NT2/D1 (cell line): ENCODE results near the gene MRPS22.
"Not testable (repeated sequence)": the region's sequence is repeated elsewhere in the genome, so short reads cannot be mapped to it uniquely, and the experiment has no call there.

Experiments
- DNase-seq: peaks from one replicate; pipeline ENCODE4 v3.0.0-alpha.2; 2011; ENCODE audit warnings: low read depth, low spot score
- H3K27me3 ChIP-seq: 2 replicates; pipeline ENCODE4 v1.6.0; 2011; ENCODE audit warnings: mild to moderate bottlenecking; ENCODE audit not compliant: insufficient read length, insufficient read depth
- H3K36me3 ChIP-seq: 2 replicates; pipeline ENCODE4 v1.6.1; 2011; ENCODE audit warnings: mild to moderate bottlenecking, low read length, mixed read lengths; ENCODE audit not compliant: insufficient read depth, insufficient read length
- H3K4me1 ChIP-seq: 2 replicates; pipeline ENCODE4 v1.5.1; 2011; ENCODE audit not compliant: insufficient read depth, insufficient read length
- H3K4me3 ChIP-seq: 2 replicates; pipeline ENCODE4 v1.5.1; 2011; ENCODE audit warnings: low read depth; ENCODE audit not compliant: insufficient read length
- H3K9ac ChIP-seq: 2 replicates; pipeline ENCODE4 v1.6.0; 2011; ENCODE audit warnings: low read depth; ENCODE audit not compliant: insufficient read length
- H3K9me3 ChIP-seq: 2 replicates; pipeline ENCODE4 v1.5.1; 2011; ENCODE audit warnings: mild to moderate bottlenecking, low read length; ENCODE audit not compliant: insufficient read depth
- SUZ12 ChIP-seq: IDR thresholded peaks from 2 replicates; pipeline ENCODE4 v1.6.1; 2011; ENCODE audit not compliant: insufficient read length, insufficient read depth; ENCODE audit errors: extremely low read depth
- YY1 ChIP-seq: IDR thresholded peaks from 2 replicates; pipeline ENCODE4 v1.6.1; 2011; ENCODE audit not compliant: insufficient read length, insufficient read depth
- ZNF274 ChIP-seq: IDR thresholded peaks from 2 replicates; pipeline ENCODE4 v1.6.1; 2011; ENCODE audit warnings: mild to moderate bottlenecking, low read depth, low read length

The MRPS22 gene

DNA sequence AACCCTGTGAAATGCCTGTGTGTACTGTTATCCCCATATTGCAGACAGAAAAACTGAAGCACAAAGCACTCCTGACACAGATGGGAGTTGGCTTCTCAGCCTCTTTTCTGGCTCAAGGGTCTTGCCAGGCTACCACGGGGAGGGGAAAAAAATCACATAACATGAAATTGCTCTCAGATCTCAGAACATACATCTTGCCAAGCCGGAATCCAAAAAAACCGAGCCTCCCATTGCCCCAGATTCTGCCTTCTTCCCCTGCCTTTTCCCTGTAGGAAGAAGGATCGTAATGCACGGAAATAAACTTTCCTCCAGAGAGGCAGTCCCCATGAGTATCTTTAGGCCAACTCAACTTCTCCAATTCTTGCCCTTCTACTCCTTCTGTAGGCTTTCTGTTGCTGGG lies 16.6 kb upstream of the MRPS22 start:
- no peak overlapping the region for H3K9ac ChIP-seq
- no peak for DNase-seq
- no peak overlapping the region for H3K4me3 ChIP-seq
- H3K4me1 ChIP-seq, result peaks cover 2% of the 10 kb centered on the region
- no peak for TF ChIP-seq YY1
- no peak for TF ChIP-seq ZNF274
- no peak for TF ChIP-seq SUZ12
- no peaks in the 10 kb centered on the region for H3K9me3 ChIP-seq
- no peaks in the 10 kb centered on the region for H3K36me3 ChIP-seq
- peaks cover 35% of the 10 kb centered on the region for H3K27me3 ChIP-seq

DNA sequence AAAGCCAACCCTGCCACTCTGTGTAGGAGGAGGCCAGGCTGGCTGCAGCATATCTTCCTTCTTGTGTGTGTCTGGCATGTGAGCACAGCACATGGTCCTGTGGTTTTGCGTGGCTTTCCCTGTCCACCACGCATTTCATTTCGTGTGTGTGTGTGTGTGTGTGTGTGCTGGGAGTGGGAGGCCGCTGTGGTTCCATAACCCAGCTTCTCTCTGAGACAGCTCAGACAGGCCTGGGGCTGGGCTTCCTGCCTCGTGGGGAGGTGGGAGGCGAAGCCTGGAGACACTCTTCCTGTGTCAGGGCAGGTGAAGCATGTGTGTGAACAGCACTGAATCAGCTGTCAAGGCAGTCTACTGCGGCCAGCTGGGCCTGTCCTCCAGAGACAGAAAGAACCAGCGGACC lies 16.0 kb upstream of the MRPS22 start:
- Histone ChIP-seq H3K27me3 (peaks cover 35% of the 10 kb centered on the region), H3K9ac (no peak overlapping the region), H3K9me3 (no peaks in the 10 kb centered on the region), H3K4me3 (no peak overlapping the region), H3K36me3 (no peaks in the 10 kb centered on the region), H3K4me1 (peaks cover 2% of the 10 kb centered on the region)
- no peak for TF ChIP-seq ZNF274
- no peak for TF ChIP-seq SUZ12
- no peak for TF ChIP-seq YY1
- DNase-seq, result no peak

DNA sequence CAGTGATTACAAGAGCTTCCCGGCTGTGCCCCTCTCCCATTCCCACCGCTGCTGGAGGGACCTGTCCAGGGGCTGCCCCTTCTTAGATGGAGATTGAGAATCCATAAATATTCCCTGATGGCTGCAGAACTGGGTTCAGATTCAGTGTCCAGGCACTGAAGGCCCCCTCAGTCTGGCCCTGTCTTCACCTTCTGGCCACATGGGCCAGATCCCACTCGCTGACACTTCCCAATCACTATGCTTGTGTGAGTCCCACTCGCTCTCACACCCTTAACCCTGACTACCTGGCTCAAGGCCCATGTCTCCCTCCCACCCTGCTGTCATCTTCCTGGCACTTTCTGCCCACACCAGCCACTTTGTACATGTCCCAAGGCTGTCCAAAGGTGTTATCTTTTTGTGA lies 15.5 kb upstream of the MRPS22 start:
- H3K36me3 ChIP-seq, result no peaks in the 10 kb centered on the region
- no peak for TF ChIP-seq YY1
- no peak for TF ChIP-seq ZNF274
- no peak for TF ChIP-seq SUZ12
- H3K27me3 ChIP-seq, result peaks cover 35% of the 10 kb centered on the region
- no peaks in the 10 kb centered on the region for H3K9me3 ChIP-seq
- H3K4me3 ChIP-seq, result no peak overlapping the region
- H3K9ac ChIP-seq, result no peak overlapping the region
- no peak for DNase-seq
- H3K4me1 ChIP-seq, result peaks cover 2% of the 10 kb centered on the region

DNA sequence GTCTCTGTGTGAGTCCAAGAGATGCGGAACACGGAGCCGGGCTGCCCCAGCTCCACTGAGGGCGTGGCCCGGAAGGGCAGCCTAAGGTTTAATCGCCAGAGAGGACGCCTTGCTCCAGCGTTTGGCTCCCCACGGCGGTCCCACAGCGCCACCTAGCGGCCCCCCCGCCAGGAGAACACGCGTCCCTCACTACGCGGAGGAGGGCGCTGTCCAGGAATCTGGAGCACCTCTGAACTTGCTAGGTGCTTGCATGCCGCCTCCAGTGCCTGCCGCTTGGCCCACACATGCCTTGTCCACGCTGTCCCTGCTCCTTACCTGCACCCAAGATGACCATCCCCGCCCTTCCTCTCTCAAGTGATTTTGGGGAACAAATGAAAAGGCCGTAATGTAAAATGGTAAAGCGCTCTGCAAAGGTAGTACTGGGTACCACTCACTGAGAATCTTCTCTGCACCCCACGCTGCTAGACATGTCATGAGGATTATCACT lies 14.4 kb upstream of the MRPS22 start:
- peaks cover 35% of the 10 kb centered on the region for H3K27me3 ChIP-seq
- DNase-seq, result peak; percentile 85
- H3K9ac ChIP-seq, result peak overlapping the region; percentile 65
- TF ChIP-seq SUZ12 (no peak), YY1 (no peak), ZNF274 (no peak)
- H3K36me3 ChIP-seq, result no peaks in the 10 kb centered on the region
- no peaks in the 10 kb centered on the region for H3K9me3 ChIP-seq
- H3K4me3 ChIP-seq, result no peak overlapping the region
- peaks cover 2% of the 10 kb centered on the region for H3K4me1 ChIP-seq

DNA sequence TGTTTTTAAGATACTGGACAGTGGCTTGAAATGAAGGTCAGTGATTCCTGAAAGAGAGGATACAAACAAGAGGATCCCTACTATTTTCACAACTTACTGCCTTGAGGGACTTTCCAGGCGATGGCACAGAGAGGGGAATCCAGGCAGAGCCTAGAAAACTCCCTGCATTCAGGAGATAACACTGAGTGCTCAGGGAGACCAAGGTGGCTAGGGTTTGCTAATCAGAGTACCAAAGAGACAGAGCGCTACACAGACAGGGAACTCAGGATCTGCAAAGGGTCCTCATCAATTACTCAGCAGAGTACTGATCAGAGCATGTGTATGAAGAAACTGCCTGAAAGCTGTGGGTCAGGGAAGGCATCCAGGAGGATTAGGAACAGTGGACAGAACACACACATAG lies 11.7 kb upstream of the MRPS22 start:
- peaks cover 2% of the 10 kb centered on the region for H3K4me1 ChIP-seq
- H3K4me3 ChIP-seq, result no peak overlapping the region
- TF ChIP-seq YY1, result no peak
- no peak for TF ChIP-seq ZNF274
- TF ChIP-seq SUZ12, result no peak
- no peak for DNase-seq
- peaks cover 35% of the 10 kb centered on the region for H3K27me3 ChIP-seq
- H3K9ac ChIP-seq, result no peak overlapping the region
- H3K9me3 ChIP-seq, result no peaks in the 10 kb centered on the region
- H3K36me3 ChIP-seq, result no peaks in the 10 kb centered on the region

DNA sequence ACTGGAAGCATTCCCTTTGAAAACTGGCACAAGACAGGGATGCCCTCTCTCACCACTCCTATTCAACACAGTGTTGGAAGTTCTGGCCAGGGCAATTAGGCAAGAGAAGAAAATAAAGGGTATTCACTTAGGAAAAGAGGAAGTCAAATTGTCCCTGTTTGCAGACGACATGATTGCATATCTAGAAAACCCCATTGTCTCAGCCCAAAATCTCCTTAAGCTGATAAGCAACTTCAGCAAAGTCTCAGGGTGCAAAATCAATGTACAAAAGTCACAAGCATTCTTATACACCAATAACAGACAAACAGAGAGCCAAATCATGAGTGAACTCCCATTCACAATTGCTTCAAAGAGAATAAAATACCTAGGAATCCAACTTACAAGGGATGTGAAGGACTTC lies 9.1 kb upstream of the MRPS22 start:
- peaks cover 15% of the 10 kb centered on the region for H3K27me3 ChIP-seq
- not testable (repeated sequence) for H3K4me1 ChIP-seq, H3K9me3 ChIP-seq, DNase-seq, H3K36me3 ChIP-seq, H3K4me3 ChIP-seq, H3K9ac ChIP-seq

DNA sequence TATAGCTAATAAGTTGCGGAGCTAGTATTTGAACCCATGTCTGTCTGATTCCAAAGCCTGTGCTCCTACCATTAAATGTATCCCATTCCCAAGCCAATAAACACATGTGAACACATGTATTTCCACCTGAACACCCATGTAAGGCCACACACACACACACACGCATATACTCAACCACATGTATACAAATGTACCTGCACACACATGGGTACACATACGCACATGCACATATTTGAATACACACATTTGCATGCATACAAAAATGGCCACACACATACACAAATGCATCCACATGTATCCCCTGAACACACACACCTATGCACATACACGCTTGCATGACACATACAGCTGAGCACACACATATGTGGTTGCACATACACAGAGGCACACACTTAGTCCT lies 5.4 kb upstream of the MRPS22 start:
- H3K36me3 ChIP-seq, result no peaks in the 10 kb centered on the region
- H3K9me3 ChIP-seq, result no peaks in the 10 kb centered on the region
- no peak overlapping the region for H3K9ac ChIP-seq
- TF ChIP-seq ZNF274 (no peak), YY1 (no peak), SUZ12 (no peak)
- no peak for DNase-seq
- no peak overlapping the region for H3K4me3 ChIP-seq
- H3K4me1 ChIP-seq, result no peaks in the 10 kb centered on the region
- no peaks in the 10 kb centered on the region for H3K27me3 ChIP-seq

DNA sequence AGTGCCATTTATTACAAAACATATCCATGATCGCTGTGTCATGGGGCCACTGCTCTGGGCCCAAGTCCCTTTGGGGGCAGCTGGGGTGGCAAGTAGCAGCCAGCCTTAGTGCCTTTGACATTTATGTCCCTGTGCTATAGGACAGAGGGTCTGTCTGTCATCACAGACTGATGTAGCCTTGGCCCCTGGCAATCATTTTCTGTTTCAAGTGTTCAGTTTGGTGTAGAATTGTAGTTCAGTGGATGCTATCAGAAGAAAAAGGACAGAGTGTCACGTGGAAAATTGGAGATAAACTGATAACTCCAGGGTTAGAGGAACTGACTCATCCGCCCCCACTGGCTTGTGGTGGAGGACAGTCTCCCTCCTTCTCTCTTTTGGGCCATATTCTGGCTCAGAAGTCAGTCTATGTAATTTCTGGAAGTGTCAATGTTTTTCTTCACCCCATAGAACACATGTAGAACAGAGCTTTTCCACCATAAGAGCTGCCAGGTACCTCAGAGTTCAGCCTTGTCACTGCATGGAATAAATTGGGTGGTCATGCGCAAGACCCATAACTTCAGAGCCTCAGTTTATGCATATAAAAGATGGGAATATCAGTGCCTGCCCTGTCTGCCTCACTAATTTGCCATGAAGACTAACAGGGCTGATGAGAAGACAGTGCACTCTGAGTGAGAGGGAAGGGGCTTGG lies 4.5 kb upstream of the MRPS22 start:
- no peaks in the 10 kb centered on the region for H3K4me1 ChIP-seq
- no peaks in the 10 kb centered on the region for H3K9me3 ChIP-seq
- no peak overlapping the region for H3K9ac ChIP-seq
- H3K36me3 ChIP-seq, result no peaks in the 10 kb centered on the region
- DNase-seq, result no peak
- no peaks in the 10 kb centered on the region for H3K27me3 ChIP-seq
- no peak overlapping the region for H3K4me3 ChIP-seq
- no peak for TF ChIP-seq YY1
- no peak for TF ChIP-seq ZNF274
- no peak for TF ChIP-seq SUZ12
